Fibroblast of lung (primary cell): ENCODE results near the gene DLG2.

ENCODE experiments used
- CTCF ChIP-seq, 2 donors: IDR thresholded peaks in 1 of 2; conservative IDR thresholded peaks in 1 of 2; 1 replicate in 1 of 2; 2 replicates in 1 of 2; pipeline ENCODE4 v1.5.1; 2011 to 2012; ENCODE audit warnings: low read length in 2 of 2, control low read depth in 1 of 2, inconsistent platforms in 1 of 2, low read depth in 1 of 2, mild to moderate bottlenecking in 1 of 2
- EZH2 ChIP-seq: IDR thresholded peaks from 2 replicates; pipeline ENCODE4 v1.5.1; 2012; ENCODE audit warnings: low read length, control low read depth, mild to moderate bottlenecking; ENCODE audit errors: missing control alignments

- TF ChIP-seq CTCF (conservative IDR thresholded peaks at IDR 0.05 in 1 of 2, IDR thresholded peaks at IDR 0.05 in 1 of 2; ENCODE audit: low read depth in 1 of 2, low read length in 2 of 2) (no peak), EZH2 (no peak)
These were observed 271.2 kb downstream of the DLG2 start for GRCh38 chr11:85355921-85356320.
